ENCODE results near the gene HEG1. TPM values are rescaled to one million over a fixed set of nuclear protein-coding genes. Genes with fewer than 3 reads are reported as not detected.

HEG1 gene
- total and polyA plus RNA-seq, 2 experiments from 2014 or later = 1.8 to 8.8 TPM

- TF ChIP-seq CREB1 (CRISPR knock-in tag; IDR thresholded peaks at IDR 0.05; ENCODE audit: low read depth) (no peak), POLR2AphosphoS5 (IDR thresholded peaks at IDR 0.05; ENCODE audit: low read depth) (no peak), EZH2phosphoT487 (IDR thresholded peaks at IDR 0.05; ENCODE audit: unreplicated experiment) (no peak)
These were observed 103.4 kb downstream of the HEG1 start (continued) for GRCh38 chr3:124952282-124952855.

- no peak for DNase-seq (ENCODE audit: low spot score)
These were observed 104.1 kb downstream of the HEG1 start for GRCh38 chr3:124951511-124952281.

More at GRCh38 chr3:124951511-124952281, 104.1 kb downstream of the HEG1 start:
- Mint-ChIP-seq H3K4me3 (no peak overlapping the region), H3K4me1 (peaks cover 9% of the 10 kb centered on the region), H3K9me3 (no peaks in the 10 kb centered on the region), H3K27me3 (ENCODE audit: insufficient read depth, low read depth, poor library complexity) (no peaks in the 10 kb centered on the region), H3K36me3 (ENCODE audit: low read depth) (no peaks in the 10 kb centered on the region), H3K27ac (no peak overlapping the region)
- ATAC-seq = no peak
- Histone ChIP-seq H3K4me1 (ENCODE audit: insufficient read depth) (no peaks in the 10 kb centered on the region), H3K79me2 (replicated peaks; ENCODE audit: insufficient read depth) (no peaks in the 10 kb centered on the region), H3F3A (replicated peaks; ENCODE audit: low read depth) (no peaks in the 10 kb centered on the region), H2AFZ (peak overlapping the region; percentile 19; the same call in 1 of the 2 replicates), H3K4me3 (no peak overlapping the region), H3K27me3 (ENCODE audit: insufficient read depth) (no peaks in the 10 kb centered on the region), H3K4me2 (no peak overlapping the region), H3K27ac (ENCODE audit: low read depth) (no peak overlapping the region), H3K36me3 (ENCODE audit: insufficient read depth) (no peaks in the 10 kb centered on the region), H4K20me1 (replicated peaks; ENCODE audit: insufficient read depth) (no peaks in the 10 kb centered on the region), H3K9me2 (ENCODE audit: insufficient read depth) (no peaks in the 10 kb centered on the region)
- TF ChIP-seq NANOG (IDR thresholded peaks at IDR 0.05; ENCODE audit: borderline replicate concordance) = no peak
- no peak for TF ChIP-seq REST (IDR thresholded peaks at IDR 0.05; ENCODE audit: unreplicated experiment)
